GM12878 (cell line): ENCODE measurements around the gene SLC39A11. TPM values are rescaled to one million over a fixed set of nuclear protein-coding genes. Genes with fewer than 3 reads are reported as not detected.

ENCODE experiments used
- ATAC-seq: fragments of 200-7000 bp; cut with Tn5 transposase; 3 replicates; pipeline ENCODE4 v1.9.1; 2020; ENCODE audit warnings: mild to moderate bottlenecking, moderate library complexity
- BruUV-seq: library from RNA; stranded (reverse); fragments of 400-500 nt; replicated peaks from 2 replicates; lab custom pipeline; 2021; lab: Mats Ljungman, UMichigan
- CTCF ChIA-PET: fragments of 300-600 bp; sonication (Branson Sonifier 250); formaldehyde crosslinking; extraction: SDS; loops from one replicate; lab custom pipeline; 2021; ENCODE audit warnings: inconsistent platforms; lab: Yijun Ruan, JAX
- POLR2A ChIA-PET: fragments of 350-600 bp; formaldehyde crosslinking; extraction: SDS; loops from one replicate; lab custom pipeline; 2021; ENCODE audit warnings: inconsistent platforms; lab: Charles Lee
- RAD21 ChIA-PET: fragments of 300-600 bp; sonication (Branson Sonifier 250); formaldehyde crosslinking; loops from one replicate; lab custom pipeline; 2023; ENCODE audit warnings: antibody characterized with exemption; ENCODE audit not compliant: unreplicated experiment; lab: Charles Lee
- SMC1A ChIA-PET: fragments of 300-600 bp; sonication (Branson Sonifier 250); formaldehyde crosslinking; loops from one replicate; lab custom pipeline; 2023; ENCODE audit not compliant: unreplicated experiment, uncharacterized antibody; lab: Charles Lee
- DNase-seq: peaks from one replicate; pipeline ENCODE4 v3.0.0-alpha.2; 2011; ENCODE audit warnings: low read depth, low spot score
- FAIRE-seq: peaks from 3 replicates; lab custom pipeline; 2011; peaks lifted over from hg19 to GRCh38; lab: Jason Lieb, UNC
- H2AFZ ChIP-seq: 2 replicates; pipeline ENCODE4 v1.6.0; 2011; ENCODE audit warnings: low read depth, low read length, control low read depth; ENCODE audit not compliant: control insufficient read depth
- H3K27ac ChIP-seq: 2 replicates; pipeline ENCODE4 v1.5.1; 2011; ENCODE audit warnings: control low read depth; ENCODE audit not compliant: control insufficient read depth, insufficient read depth
- H3K27me3 ChIP-seq, 2 experiments: replicated peaks in 1 of 2; 2 replicates each; pipeline versions ENCODE4 v1.6.0 to v1.6.1; 2011; ENCODE audit warnings: low read length in 1 of 2; ENCODE audit not compliant: control insufficient read depth in 2 of 2, insufficient read depth in 2 of 2
- H3K36me3 ChIP-seq, 2 experiments: 2 replicates each; pipeline ENCODE4 v1.5.1; 2011; ENCODE audit warnings: low read length in 1 of 2; ENCODE audit not compliant: control insufficient read depth in 2 of 2, insufficient read depth in 2 of 2
- H3K4me1 ChIP-seq: 2 replicates; pipeline ENCODE4 v1.6.1; 2011; ENCODE audit warnings: mild to moderate bottlenecking, low read length, moderate library complexity, mixed read lengths; ENCODE audit not compliant: control insufficient read depth, insufficient read depth
- H3K4me2 ChIP-seq: 2 replicates; pipeline ENCODE4 v1.6.0; 2011; ENCODE audit warnings: control low read depth; ENCODE audit not compliant: control insufficient read depth, insufficient read depth
- H3K4me3 ChIP-seq: fragments of 200-600 bp; sonication (generic); 2 replicates; pipeline ENCODE4 v1.5.1; 2016
- H3K79me2 ChIP-seq: 2 replicates; pipeline ENCODE4 v1.6.0; 2011; ENCODE audit warnings: low read length; ENCODE audit not compliant: control insufficient read depth, insufficient read depth
- H3K9ac ChIP-seq: 2 replicates; pipeline ENCODE4 v1.8.0; 2011; ENCODE audit warnings: low read length, control low read depth, mixed read lengths; ENCODE audit not compliant: control insufficient read depth, insufficient read depth
- H3K9me3 ChIP-seq: replicated peaks from 3 replicates; pipeline ENCODE4 v1.5.1; 2011; ENCODE audit warnings: mild to moderate bottlenecking, low read length; ENCODE audit not compliant: control insufficient read depth, insufficient read depth
- H4K20me1 ChIP-seq: 2 replicates; pipeline ENCODE4 v1.6.0; 2011; ENCODE audit not compliant: control insufficient read depth, insufficient read depth
- FOXM1 ChIP-seq: IDR thresholded peaks from 2 replicates; pipeline ENCODE4 v1.6.1; 2012; ENCODE audit warnings: low read depth, mild to moderate bottlenecking, inconsistent platforms, low read length, moderate library complexity
- GABPA ChIP-seq: IDR thresholded peaks from 2 replicates; pipeline ENCODE4 v1.6.1; 2014; ENCODE audit warnings: antibody characterized with exemption, low read depth, mild to moderate bottlenecking, inconsistent platforms
- KLF5 ChIP-seq: fragments of 450-650 bp; IDR thresholded peaks from 2 replicates; pipeline ENCODE4 v1.6.1; 2014; ENCODE audit warnings: mild to moderate bottlenecking; ENCODE audit not compliant: partially characterized antibody
- MYB ChIP-seq: fragments of 150-350 bp; IDR thresholded peaks from 2 replicates; pipeline ENCODE4 v1.6.1; 2014; ENCODE audit warnings: mild to moderate bottlenecking, low read depth, low read length, borderline replicate concordance
- POLR2AphosphoS5 ChIP-seq: IDR thresholded peaks from 2 replicates; pipeline ENCODE4 v1.6.1; 2011; ENCODE audit warnings: mild to moderate bottlenecking, low read length, inconsistent platforms
- RBBP5 ChIP-seq: fragments of 200-600 bp; sonication (generic); conservative IDR thresholded peaks from 2 replicates; pipeline ENCODE4 v1.6.1; 2016
- SIX5 ChIP-seq: IDR thresholded peaks from 2 replicates; pipeline ENCODE4 v1.6.1; 2011; ENCODE audit warnings: mild to moderate bottlenecking, low read depth, low read length, moderate library complexity; ENCODE audit not compliant: severe bottlenecking
- SUPT20H ChIP-seq: IDR thresholded peaks from 2 replicates; pipeline ENCODE4 v1.6.1; 2011; ENCODE audit warnings: low read depth, mild to moderate bottlenecking, low read length, moderate library complexity, borderline replicate concordance; ENCODE audit not compliant: control insufficient read depth
- WRNIP1 ChIP-seq: IDR thresholded peaks from 2 replicates; pipeline ENCODE4 v1.6.1; 2011; ENCODE audit warnings: low read depth, low read length, improper control_type of control experiment, borderline replicate concordance
- YBX1 ChIP-seq: fragments of 450-650 bp; IDR thresholded peaks from 2 replicates; pipeline ENCODE4 v1.6.1; 2016; ENCODE audit warnings: antibody characterized with exemption
- ZBTB33 ChIP-seq: fragments of 450-650 bp; IDR thresholded peaks from 2 replicates; pipeline ENCODE4 v1.6.1; 2017; ENCODE audit warnings: mild to moderate bottlenecking
- WGBS: methylation state at CpG from one replicate; pipeline ENCODE4 v1.1.6; 2016; ENCODE audit warnings: low lambda C conversion rate; ENCODE audit not compliant: insufficient replicate concordance, insufficient coverage; ENCODE audit errors: missing lambda C conversion rate; 5-methylcytosine and 5-hydroxymethylcytosine counted together
- in situ Hi-C: fragments of 300-500 bp; cut with MboI; formaldehyde crosslinking; loops from 9 replicates; pipeline ENCODE4 v1.14.3; 2018; ENCODE audit warnings: mixed read lengths
- intact Hi-C: fragments of 100-400 bp; cut with micrococcal nuclease; formaldehyde crosslinking; loops from one replicate; pipeline ENCODE4 v1.14.2; 2022; ENCODE audit not compliant: unreplicated experiment
- polyA plus RNA-seq, 11 experiments: library from polyadenylated mRNA; depleted of rRNA in 4 of 11; unstranded in 6 of 11; stranded (reverse) in 5 of 11; fragments of >200 nt; fragmentation: Nextera tagmentation in 4 of 11; fragmentation: Illumina TruSeq in 1 of 11; extraction: Ambion mirVana in 4 of 11; extraction: Trizol in 1 of 11; gene quantifications; 1 replicate in 1 of 11; 2 replicates in 10 of 11; pipeline versions ENCODE4 v1.2.1 to v1.2.3, GENCODE V29; 2011 to 2016; ENCODE audit warnings: inconsistent platforms in 2 of 11, missing spikeins in 2 of 11, low read depth in 1 of 11
- total RNA-seq, 4 experiments: library from RNA; depleted of rRNA in 3 of 4; stranded (reverse); fragments of >200 nt in 3 of 4; fragmentation: Illumina TruSeq in 1 of 4; extraction: Trizol in 1 of 4; gene quantifications; 2 replicates each; pipeline versions ENCODE4 v1.2.1 to v1.2.3, GENCODE V29; 2013 to 2021

Gene SLC39A11
- total and polyA plus RNA-seq, 10 of the 15 experiments (the other 5 are each of a cell fraction or from before 2014, with no cell fraction given): 8.6 to 23.8 (median 14.0) TPM

- ChIA-PET SMC1A (interaction anchor here (0.6 kb wide), 1 partner anchor 9 kb away, joined by 3 read pairs; no protein-coding TSS in a partner anchor), CTCF (no interaction called here), POLR2A (interaction anchor here (0.5 kb wide), 1 partner anchor 43 kb away, joined by 5 read pairs; no protein-coding TSS in a partner anchor), RAD21 (no interaction called here)
- in situ Hi-C loops (no loop called here), intact Hi-C loops (no loop called here)
- H3K9me3 ChIP-seq: no peaks in the 10 kb centered on the region
- FAIRE-seq (no peak), ATAC-seq (no peak), DNase-seq (no peak)
- H3K4me2 ChIP-seq: no peak overlapping the region
- WGBS: 87% methylated on average over 4 of the region's 4 CpGs
- no peaks in the 10 kb centered on the region for H3K27me3 ChIP-seq
- TF ChIP-seq RBBP5 (no peak), WRNIP1 (no peak), POLR2AphosphoS5 (no peak), SIX5 (no peak), KLF5 (no peak), ZBTB33 (no peak), MYB (no peak), YBX1 (no peak), GABPA (no peak), SUPT20H (no peak), FOXM1 (no peak)
- H3K4me3 ChIP-seq: no peak overlapping the region
- H3K4me1 ChIP-seq: no peaks in the 10 kb centered on the region
- H3K79me2 ChIP-seq: no peaks in the 10 kb centered on the region
- no peaks in the 10 kb centered on the region; a peak in 1 of 4 replicates for H3K36me3 ChIP-seq
- H3K27ac ChIP-seq: no peak overlapping the region
- H3K9ac ChIP-seq: no peak overlapping the region
- no peaks in the 10 kb centered on the region for H4K20me1 ChIP-seq
- H2AFZ ChIP-seq: no peak overlapping the region
- BruUV-seq: no TSS peak
Observed at GRCh38 chr17:73050797-73051196, 41.7 kb downstream of the SLC39A11 start.
